LoVo (cell line): ENCODE results near the gene CCNA2.

Source experiments
- DNase-seq: peaks from one replicate; pipeline ENCODE4 v3.0.0-alpha.2; 2016; ENCODE audit warnings: low spot score

Gene CCNA2

GRCh38 chr4:121823505-121824170 lies at the start of gene CCNA2:
TSS of gene CCNA2 (minus strand) at chr4:121823883. CDS start at chr4:121823628, 255 bp downstream.
- peak; percentile 94 for DNase-seq

- DNase-seq, result peak; percentile 95
Observed at GRCh38 chr4:121869841-121870822, 46.4 kb upstream of the CCNA2 start, which contains the start of gene BBS7. TSS of gene BBS7 (minus strand) at chr4:121870474. CDS start at chr4:121870313, 161 bp downstream.

- no peak for DNase-seq
Observed at GRCh38 chr4:121863799-121864198, 40.1 kb upstream of the CCNA2 start.

GRCh38 chr4:121861426-121861825 lies 37.7 kb upstream of the CCNA2 start:
- DNase-seq, result no peak

- DNase-seq, result no peak
Observed at GRCh38 chr4:121860121-121860520, 36.4 kb upstream of the CCNA2 start.

- no peak for DNase-seq
Observed at GRCh38 chr4:121851354-121851753, 27.7 kb upstream of the CCNA2 start.

- no peak for DNase-seq
Observed at GRCh38 chr4:121846662-121847061, 23.0 kb upstream of the CCNA2 start.

- no peak for DNase-seq
Observed at GRCh38 chr4:121842862-121843261, 19.2 kb upstream of the CCNA2 start.

- no peak for DNase-seq
Observed at GRCh38 chr4:121838136-121838535, 14.5 kb upstream of the CCNA2 start.

- no peak for DNase-seq
Observed at GRCh38 chr4:121829511-121829910, 5.8 kb upstream of the CCNA2 start.

- DNase-seq, result no peak
Observed at GRCh38 chr4:121827853-121828252, 4.2 kb upstream of the CCNA2 start.

GRCh38 chr4:121824950-121825349 lies 1.3 kb upstream of the CCNA2 start:
- DNase-seq, result no peak

- no peak for DNase-seq
Observed at GRCh38 chr4:121824171-121824527, 466 bp upstream of the CCNA2 start.

- peak; percentile 40 for DNase-seq
Observed at GRCh38 chr4:121822796-121823504, 733 bp downstream of the CCNA2 start.

- DNase-seq, result no peak
Observed at GRCh38 chr4:121822047-121822446, 1.6 kb downstream of the CCNA2 start.

GRCh38 chr4:121819216-121819965 lies 4.3 kb downstream of the CCNA2 start:
- DNase-seq, result no peak

- DNase-seq, result no peak
Observed at GRCh38 chr4:121818215-121818614, 5.5 kb downstream of the CCNA2 start.

- DNase-seq, result no peak
Observed at GRCh38 chr4:121817701-121818100, 6.0 kb downstream of the CCNA2 start.

GRCh38 chr4:121817006-121817405 lies 6.7 kb downstream of the CCNA2 start:
- DNase-seq, result no peak

GRCh38 chr4:121814756-121815155 lies 8.9 kb downstream of the CCNA2 start:
- no peak for DNase-seq

GRCh38 chr4:121811122-121811521 lies 12.6 kb downstream of the CCNA2 start:
- DNase-seq, result no peak

- no peak for DNase-seq
Observed at GRCh38 chr4:121806411-121806810, 17.3 kb downstream of the CCNA2 start.
